SK-N-SH (cell line): ENCODE data around the gene IDH1.

Experiments used
- CTCF ChIP-seq: fragments of 200-600 bp; sonication (generic); IDR thresholded peaks from 2 replicates; pipeline ENCODE4 v1.6.1; 2017; ENCODE audit warnings: antibody characterized with exemption, mild to moderate bottlenecking, moderate library complexity
- EZH2phosphoT487 ChIP-seq: fragments of 200-600 bp; sonication (generic); IDR thresholded peaks from 2 replicates; pipeline ENCODE4 v1.6.1; 2017; ENCODE audit warnings: low read depth, mixed run types, mild to moderate bottlenecking, antibody characterized with exemption, moderate library complexity, borderline replicate concordance
- FOXJ3 ChIP-seq: sonication (generic); formaldehyde crosslinking; IDR thresholded peaks from 2 replicates; pipeline ENCODE4 v1.5.1; 2020; ENCODE audit warnings: mild to moderate bottlenecking, missing genetic modification reagents
- GABPA ChIP-seq: IDR thresholded peaks from 2 replicates; pipeline ENCODE4 v1.4.0; 2012; ENCODE audit warnings: low read depth, mild to moderate bottlenecking
- NRF1 ChIP-seq: IDR thresholded peaks from 2 replicates; pipeline ENCODE4 v1.6.1; 2012; ENCODE audit warnings: low read depth, mild to moderate bottlenecking, low read length
- REST ChIP-seq: IDR thresholded peaks from 2 replicates; pipeline ENCODE4 v1.6.1; 2012; ENCODE audit warnings: mild to moderate bottlenecking, low read depth, low read length, moderate library complexity
- USF1 ChIP-seq: IDR thresholded peaks from 2 replicates; pipeline ENCODE4 v1.4.0; 2012; ENCODE audit warnings: low read depth, borderline replicate concordance
- USF2 ChIP-seq: fragments of 150-350 bp; IDR thresholded peaks from 2 replicates; pipeline ENCODE4 v1.6.1; 2017; ENCODE audit warnings: antibody characterized with exemption, low read length, low read depth, borderline replicate concordance
- ZBTB33 ChIP-seq: IDR thresholded peaks from 2 replicates; pipeline ENCODE4 v1.4.0; 2012; ENCODE audit warnings: low read depth, borderline replicate concordance

GRCh38 chr2:208296610-208297009, 41.7 kb upstream of the IDH1 start:
- TF ChIP-seq EZH2phosphoT487 (no peak), CTCF (no peak), FOXJ3 (CRISPR knock-in tag) (no peak), GABPA (no peak), NRF1 (no peak), ZBTB33 (no peak), USF1 (no peak), REST (no peak), USF2 (no peak)
